RPMI7951 (cell line): ENCODE data around the gene ACBD6. TPM values are rescaled to one million over a fixed set of nuclear protein-coding genes. Genes with fewer than 3 reads are reported as not detected.

Experiments
- DNase-seq: peaks from one replicate; pipeline ENCODE4 v3.0.0-alpha.2; 2012; ENCODE audit warnings: low read depth
- total RNA-seq: library from RNA; depleted of rRNA; stranded (reverse); fragments of >200 nt; shearing (Covaris generic); gene quantifications from 2 replicates; pipeline ENCODE4 v1.2.3, GENCODE V29; 2014

The ACBD6 gene
- total RNA-seq, 1 experiment from 2014 or later, result 48.1 TPM

DNA sequence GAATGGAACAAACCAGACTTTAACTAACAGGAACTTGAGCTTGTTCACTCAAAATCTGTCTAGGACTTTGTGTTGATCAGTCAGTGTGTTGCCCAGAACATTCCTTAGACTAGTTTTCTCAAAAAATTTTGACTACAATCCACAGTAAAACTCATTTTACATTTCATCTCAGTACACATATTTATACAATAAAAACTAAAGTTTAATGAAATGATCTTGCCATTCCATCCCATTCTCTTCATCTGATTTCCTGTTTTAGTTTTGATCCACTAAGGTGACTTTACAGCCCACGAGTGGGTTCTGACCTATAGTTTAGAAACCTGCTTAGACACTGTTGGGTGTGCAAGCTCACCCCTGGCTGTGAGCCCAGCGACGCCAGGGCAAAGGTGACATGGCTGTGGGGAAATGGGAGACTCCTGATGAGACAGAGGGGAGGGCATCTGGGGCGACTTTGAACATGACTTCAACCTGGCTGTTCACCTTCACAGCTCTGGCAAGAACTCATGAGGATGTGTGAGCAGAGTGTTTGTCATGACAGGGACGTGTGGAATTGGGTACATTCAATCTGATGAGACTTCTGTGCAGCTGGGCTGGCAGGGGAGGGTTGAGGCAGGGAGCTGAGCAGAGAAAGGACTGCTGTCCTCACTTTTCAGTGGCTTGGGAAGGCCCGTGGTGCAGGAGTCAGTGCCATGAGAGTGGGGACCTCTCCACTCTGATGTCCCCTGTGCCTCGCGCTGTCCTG is 231.7 kb downstream of the ACBD6 start:
- no peak for DNase-seq

DNA sequence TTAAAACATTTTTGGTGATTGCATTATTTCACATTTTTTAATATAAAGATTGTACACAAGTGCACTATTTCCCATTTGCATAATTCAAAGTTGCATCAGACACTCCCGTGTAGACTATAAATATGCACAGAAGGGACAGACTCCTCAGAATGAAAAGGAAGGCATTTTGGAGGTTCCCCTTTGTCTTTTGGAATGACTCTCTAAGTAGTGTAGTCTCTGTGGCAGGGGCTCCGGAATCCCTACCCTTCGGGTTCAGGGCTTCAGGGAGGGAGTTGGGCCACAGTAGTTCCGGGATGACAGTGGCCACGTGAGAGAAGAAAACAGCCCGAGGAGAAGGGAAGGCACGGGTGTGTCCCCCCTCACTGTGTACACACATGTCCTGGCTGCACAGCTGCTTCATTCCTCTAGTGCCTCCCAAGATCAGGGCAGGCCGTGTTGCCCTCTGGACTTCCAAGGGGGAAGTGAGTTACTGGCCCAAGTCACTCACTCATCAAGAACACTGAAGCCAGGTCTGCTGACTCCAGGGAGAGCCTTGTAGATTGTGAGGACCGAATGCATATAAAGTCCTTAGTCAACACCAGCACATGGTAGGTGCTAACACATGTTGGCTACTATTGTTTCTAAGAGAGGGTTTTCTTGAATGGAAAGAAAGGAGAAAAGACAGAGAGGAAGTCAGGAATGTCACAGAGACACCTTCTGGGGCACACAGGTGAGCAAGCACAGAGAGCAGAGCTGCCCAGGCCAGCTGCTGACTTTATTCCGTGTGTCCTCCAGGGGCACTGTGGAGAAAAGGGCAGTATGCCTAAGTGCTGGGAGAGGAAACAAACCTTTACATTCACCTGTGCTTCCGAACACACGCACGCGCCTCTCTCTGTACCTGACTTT is 232.5 kb downstream of the ACBD6 start:
- DNase-seq, result no peak

DNA sequence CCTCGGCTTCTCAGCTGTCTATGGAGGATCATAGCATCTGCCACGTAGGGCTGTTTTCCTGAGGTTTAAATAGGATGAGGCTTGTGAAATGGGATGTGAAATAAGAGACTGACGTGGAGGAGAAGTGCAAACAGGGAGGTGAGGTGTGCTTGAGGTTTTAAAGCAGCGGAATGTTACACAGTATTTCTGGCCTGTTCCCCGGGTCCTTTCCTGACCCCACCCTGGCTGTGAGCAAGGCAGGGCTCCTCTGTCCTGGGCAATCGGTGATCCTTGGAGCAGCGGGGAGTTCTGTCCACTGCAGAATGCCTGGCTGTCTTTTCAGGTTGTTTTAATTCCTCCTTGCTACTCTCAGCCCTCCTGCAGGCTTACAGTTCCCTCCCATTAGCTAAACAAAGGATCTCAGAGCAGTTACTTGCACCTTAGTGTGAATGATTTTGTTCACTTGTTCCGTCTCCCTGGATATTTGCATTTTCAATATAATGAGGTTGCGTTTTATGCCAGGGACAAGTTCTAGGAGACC is 233.8 kb downstream of the ACBD6 start:
- DNase-seq, result no peak

DNA sequence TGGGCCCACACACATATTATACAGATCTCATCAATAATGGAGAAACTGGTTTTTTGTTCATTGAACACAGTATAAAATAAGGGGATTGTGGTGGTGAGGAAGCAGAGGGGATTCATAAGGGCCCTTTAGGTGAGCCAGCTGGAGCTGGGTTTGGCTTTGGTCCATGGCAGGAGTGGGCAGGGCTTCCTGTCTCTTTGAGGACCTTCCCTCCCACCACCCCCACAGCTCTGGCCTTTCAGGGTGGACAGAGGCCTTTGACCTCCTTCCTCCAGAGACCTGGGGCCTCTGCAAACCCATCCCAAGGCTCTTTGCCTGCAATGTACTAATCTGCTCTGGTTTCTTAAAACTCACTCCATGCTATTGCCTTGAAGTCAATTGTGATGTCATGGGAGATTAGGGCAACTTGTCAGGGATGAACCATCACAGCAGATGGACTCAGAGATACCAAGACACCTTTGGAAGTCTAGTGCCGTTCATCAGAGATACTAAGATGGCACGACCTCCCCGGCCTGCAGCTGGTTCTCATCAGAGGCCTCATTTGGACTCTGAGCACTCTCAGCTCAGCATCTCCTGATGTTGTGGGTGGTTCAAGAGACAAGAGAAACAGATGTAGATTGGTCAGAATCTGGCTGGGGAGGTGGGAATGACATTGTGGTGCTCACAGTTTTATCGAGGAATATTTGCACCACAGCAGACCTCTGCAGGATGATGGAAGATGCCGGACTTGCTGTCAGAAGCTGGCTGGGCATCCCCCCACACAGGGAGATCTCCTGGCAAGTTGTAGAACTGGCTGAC is 234.4 kb downstream of the ACBD6 start:
- DNase-seq, result no peak

DNA sequence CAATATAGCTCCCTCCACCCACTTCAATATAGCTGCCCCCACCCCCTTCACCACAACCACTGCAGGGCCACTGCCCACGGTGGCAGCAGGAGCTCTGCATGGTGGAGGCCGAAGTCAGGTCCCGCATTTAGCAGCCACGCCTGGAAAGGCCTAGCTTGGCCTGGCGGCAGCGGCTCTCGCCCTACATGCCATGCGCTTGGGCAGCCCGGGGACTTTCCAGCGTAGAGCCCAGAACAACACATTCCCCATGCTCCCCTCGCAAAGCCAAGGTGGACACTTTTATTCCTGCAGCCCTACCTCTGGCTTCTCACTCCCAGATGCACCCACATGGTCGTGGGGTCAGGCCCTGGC is 235.2 kb downstream of the ACBD6 start:
- no peak for DNase-seq

DNA sequence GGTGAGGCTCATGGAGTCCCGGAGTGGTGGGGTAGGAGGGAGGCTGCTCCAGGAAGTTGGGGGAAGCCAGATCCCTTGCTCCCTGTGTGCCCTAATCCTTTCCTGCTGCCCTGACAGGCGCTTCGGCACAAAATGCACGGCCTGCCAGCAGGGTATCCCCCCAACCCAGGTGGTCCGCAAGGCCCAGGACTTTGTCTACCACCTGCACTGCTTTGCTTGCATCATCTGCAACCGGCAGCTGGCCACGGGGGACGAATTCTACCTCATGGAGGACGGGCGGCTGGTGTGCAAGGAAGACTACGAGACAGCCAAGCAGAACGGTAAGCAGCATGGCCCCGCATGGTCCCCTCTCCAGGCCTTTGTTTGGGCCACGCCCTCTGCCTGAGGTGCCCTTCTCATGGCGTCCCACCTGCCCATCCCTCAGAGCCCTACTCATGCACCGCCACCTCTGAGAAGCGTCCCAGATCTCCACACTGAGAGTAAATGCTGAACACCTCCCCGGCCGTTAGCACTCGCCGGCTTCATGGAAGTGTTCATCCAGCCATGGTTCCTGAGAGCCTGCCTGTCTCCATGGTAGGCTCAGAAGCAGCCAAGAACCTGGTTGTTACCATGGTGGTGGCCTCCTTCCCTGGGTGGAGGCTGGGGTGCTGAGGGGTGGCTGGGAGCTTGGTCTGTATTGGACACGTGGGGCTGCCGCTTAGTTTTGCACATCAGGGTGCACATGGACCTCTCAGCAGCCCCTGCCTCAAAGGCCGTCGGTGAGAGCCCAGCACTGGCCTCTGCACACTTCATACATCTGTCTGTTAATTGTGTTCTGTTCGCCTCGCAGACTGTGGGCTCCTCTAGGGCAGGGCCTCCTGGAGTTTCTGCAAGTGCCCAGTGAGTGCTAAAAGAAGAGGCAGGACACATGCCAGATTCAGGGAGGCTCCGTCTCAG is 235.8 kb downstream of the ACBD6 start:
- DNase-seq, result no peak

DNA sequence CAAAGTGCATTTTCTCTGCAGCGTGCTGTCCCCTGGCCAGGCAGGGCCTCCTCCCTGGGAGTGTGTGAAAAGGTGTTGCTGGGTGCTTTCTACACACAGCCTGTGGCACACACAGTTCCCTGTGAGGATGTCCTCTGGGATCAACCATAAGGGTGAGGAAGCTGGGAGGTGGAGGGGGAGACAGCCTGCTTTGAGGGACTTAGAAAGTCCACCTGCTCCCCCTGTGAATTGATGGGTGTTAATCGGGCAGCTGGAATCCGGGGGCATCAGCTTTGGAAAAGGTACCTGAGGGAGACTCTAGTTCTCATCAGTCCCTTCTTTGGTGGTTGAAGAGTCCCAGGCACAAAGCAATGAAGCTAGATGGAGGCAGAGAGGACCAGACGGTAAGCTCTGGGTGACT is 236.5 kb downstream of the ACBD6 start:
- DNase-seq, result no peak

DNA sequence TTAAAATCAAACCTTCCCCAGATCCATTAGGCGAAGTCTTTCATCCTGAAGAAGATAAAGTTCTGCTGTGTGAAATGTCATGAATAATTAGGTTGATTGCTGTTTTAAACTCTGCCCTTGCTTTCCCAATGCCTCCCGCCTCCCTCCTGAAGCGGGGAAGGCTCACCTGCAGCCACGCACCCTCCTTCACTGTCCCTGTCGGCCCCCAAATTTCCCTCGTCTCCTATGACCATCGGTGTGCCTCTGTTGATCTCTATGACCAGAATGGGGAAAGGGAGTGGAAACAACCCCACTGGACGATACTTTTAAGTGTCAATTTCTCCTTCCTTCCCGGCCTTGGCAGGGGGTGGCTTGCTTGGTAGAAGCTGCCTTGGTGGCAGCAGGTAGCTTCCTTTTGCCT is 237.2 kb downstream of the ACBD6 start:
- no peak for DNase-seq

DNA sequence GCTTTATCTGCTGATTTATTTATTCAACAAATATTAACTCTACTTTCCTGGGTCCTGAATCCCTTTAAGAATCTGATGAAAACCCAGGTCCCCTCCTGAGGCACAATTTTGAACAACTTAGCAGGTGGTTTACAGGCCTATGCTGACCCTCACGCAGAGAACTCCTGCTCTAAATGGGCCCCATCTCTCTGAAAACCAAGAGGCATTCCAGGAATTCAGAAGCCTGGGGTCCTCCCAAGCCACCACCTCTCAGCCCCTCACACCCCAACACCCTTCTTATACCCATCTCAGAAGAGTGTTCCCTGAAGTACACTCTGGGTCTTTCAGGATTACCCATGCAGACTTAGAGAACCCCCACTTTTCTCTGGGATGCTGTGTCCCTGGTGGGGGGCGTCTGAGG is 237.8 kb downstream of the ACBD6 start:
- DNase-seq, result no peak

DNA sequence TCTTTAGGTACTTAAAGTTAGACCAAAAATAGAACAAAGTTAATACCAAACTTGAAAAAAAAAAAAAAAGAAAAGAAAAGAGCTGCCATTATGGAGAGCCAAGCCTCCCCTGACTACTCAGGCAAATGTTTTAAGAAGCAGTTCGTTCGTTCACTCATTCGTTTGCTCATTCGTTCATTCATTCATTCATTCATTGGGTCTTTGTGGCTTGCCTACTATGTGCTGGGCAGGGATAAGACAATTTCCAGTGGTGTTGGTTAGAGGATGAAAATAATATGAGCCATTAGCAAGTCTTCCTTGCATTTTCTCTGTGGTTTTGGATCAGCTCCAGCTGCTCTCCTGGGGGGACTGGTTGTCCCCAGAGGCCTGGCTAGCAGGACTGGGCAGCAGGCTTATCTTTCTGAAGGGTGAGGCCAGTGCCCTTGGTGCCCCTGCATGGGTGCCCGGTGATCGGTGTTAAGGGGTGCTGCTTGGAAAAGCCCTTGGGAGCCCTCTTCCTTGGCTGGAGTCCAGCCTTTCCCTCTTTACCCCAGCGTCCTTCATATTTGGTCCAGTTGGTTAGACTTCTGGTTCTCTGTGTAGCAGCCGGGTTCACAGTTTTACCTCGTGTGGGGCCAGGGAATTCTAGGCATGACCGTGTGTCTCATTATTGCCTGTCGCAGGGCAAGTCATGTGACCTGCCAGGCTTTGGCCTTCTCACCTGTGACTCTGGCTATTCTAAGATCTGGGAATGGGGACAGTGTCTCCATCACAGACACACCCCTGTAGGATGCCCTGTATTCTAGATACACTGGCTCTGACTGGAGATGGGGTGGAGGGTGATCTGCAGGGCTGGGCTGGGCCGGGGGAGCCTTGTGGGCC is 239.5 kb downstream of the ACBD6 start:
- DNase-seq, result peak; percentile 62

DNA sequence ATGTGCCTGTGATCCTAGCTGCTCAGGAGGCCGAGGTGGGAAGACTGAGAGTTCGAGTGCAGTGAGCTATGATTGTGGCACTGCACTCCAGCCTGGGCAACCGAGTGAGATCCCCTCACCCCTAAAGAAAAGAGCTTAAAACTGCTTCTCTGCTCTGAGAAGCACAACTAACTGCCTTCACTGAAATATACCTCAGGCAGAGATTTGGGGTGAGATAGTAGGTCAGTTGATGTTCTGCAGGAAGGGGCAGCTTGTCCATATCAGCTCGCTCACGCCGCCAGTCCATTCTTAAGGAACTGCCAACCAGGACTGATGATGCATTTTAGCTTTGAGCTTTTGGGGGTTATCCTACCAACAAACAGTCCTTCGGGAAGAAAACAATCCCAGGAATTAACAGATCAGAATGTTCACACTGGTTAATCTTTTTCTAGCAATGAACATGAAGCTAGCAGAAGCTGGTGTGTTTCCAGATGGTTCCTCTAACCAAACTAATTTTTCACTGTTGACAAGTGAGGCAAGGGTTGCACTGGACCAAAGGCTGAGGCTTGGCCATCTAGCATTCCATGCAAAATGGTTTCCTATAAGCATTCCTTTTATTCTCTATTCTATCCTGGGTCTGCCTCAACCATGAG is 240.7 kb downstream of the ACBD6 start:
- DNase-seq, result no peak

DNA sequence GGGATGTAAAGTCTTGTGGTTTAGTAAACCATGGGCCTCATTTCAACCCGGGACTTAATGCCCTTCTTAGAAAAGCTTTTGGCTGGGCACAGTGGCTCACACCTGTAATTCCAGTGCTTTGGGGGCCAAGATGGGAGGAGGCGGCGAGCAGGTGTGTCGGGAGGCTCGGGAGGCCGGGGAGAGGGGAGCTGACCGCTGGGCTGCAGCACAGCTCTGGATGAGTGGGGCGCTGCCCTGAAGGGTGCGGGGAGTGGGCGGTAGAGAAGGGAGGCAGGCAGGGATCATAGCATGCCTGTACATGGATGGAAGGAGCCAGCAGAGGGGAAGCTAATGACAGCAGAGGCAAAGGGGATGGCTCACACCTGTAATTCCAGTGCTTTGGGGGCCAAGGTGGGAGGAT is 241.3 kb downstream of the ACBD6 start:
- DNase-seq, result no peak

DNA sequence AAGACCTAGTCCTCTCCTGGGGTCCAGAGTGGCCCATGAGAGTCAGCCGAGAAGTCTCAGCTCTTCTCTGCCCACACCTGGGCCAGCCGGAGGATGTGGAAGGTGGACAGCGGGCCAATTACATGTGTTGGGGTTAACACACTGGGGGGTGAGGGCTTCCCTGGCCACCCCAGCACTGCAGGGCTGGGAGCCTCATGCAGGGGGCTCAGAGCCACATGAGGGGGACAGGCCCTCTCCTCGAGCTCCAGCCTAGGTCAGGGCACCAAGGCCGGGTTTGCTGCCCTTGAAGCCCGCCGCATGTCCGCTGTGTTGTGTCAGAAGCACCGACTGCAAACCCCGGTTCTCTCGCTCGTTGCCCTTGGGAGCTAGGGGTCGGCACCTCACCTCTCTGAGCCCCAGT is 241.8 kb downstream of the ACBD6 start:
- DNase-seq, result no peak

DNA sequence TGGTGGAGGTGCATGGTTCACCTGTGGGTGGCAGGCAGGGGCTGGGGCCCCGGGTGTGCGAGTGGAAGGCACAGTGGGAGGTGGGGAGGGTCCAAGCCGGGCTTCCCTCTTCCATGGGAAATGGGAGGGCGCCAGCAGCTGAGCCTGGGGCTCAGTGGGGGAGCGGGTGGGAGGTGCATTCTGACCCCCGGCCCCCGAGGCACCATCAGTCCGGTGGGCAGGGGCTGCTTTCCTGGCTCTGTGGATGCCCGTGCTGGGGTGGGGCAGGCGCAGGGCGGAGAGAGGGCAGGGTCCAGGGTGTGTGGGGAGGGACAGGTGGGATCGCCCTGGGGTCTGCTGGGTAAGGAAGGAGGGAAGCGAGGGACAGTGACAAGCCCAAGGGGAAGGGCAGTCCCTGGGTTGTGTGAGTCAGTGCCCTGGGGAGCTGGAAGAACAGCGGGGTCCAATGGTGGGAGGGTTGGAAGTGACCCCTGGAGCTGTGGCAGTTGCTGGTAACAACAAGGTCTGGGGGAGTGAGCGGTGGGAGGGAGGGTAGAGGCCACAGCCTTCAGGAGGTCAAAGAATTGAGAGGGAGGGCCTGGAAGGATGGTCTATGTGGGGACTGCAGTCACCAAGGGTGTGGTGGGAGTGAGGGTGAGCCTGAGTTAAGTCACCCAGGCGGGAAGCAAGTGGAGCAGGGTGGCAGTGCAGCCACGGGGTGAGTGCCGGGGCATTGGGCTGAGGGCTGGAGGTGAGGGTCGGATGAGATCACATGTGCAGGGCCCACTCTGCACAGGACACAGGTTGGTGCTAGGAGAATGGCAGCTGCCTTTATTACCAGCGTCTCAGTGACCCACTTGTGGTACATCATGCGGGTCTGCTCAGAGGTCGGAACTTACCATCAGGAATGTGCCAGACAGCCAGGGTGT is 242.7 kb downstream of the ACBD6 start:
- no peak for DNase-seq

DNA sequence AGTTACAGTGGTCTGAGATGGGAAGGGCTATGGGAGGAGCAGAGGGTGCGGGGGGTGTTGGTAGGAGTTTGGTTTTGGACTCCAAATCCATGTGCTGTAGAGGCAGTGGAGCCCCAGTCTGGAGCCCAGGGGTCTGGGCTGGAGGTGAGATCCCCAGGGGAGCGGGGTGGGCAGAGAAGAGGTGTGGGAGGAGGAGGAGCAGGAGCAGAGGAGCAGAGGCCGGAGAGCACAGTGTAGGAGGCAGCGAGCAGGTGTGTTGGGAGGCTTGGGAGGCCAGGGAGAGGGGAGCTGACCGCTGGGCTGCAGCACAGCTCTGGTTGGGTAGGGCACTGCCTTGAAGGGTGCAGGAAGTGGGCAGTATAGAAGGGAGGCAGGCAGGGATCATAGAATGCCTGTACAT is 243.4 kb downstream of the ACBD6 start:
- DNase-seq, result no peak

DNA sequence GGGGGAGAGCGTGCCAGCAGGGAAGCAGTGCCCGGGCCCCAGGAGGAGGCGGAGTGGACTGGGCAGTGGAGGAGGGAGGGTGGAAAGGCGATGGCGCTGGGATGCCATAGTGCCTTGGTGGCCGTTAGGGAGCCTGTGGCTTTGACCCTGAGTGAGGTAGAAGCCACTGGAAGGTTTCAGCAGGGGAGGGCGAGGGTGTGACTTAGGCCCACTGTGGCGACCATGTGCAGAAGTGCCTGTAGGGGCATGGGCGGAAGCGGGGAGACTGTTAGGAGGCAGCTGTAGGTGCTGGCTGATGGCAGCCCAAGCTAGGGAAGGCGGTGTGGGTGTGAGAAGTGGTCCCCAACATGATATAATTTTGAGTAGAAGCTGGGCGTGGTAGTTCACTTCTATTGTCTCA is 244.1 kb downstream of the ACBD6 start:
- DNase-seq, result no peak

DNA sequence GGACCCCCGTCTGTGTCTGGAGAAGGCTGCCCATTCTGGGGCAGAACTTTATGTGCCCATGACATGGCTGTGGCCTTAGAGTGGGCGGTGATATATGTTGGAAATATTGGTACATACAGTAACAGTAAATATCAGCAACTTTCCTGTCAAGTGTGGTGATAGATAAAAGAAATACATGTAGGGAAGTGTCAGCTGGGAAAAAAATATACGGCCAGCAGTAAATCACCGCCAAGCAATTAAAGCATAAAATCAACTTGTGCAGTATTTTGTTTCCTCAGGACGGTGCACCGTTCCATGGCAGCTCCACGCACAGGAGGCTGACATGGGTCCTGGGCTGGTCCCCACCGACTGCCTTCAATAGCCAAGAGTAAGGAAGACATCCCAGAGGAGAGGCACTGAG is 244.9 kb downstream of the ACBD6 start:
- no peak for DNase-seq

DNA sequence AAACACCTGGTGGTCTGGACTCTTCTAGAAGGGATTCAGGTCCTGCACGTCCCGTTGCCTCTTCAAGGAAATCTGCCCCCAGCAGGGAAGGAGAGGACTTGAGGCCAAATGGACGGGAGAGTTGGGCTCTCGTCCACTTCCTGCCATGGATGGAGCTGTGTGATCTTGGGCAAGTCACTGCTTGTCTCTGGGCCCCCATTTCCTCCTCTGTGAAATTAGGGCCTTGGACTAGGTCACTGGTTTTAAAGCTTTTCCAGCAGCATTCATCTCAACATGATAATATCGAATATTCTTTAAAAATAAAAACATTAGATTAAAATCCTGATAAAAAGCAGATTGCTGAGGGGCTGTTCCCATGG is 245.4 kb downstream of the ACBD6 start:
- no peak for DNase-seq
